DMS153 (cell line): ENCODE measurements around the gene LNX2.

Experiments
- DNase-seq: peaks from one replicate; lab custom pipeline; 2025; lab: John Stamatoyannopoulos, UW

LNX2 gene

GRCh38 chr13:27504128-27504867, 116.0 kb downstream of the LNX2 start:
- no peak for DNase-seq

GRCh38 chr13:27500806-27501534, 119.4 kb downstream of the LNX2 start:
- no peak for DNase-seq

GRCh38 chr13:27497563-27498230, 122.6 kb downstream of the LNX2 start:
- DNase-seq = no peak

GRCh38 chr13:27496536-27497273, 123.6 kb downstream of the LNX2 start:
- no peak for DNase-seq

GRCh38 chr13:27496006-27496405, 124.3 kb downstream of the LNX2 start:
- no peak for DNase-seq
